GM23338 (cell line): ENCODE results near the gene SLC25A41. TPM values are rescaled to one million over a fixed set of nuclear protein-coding genes. Genes with fewer than 3 reads are reported as not detected.

Experiments used
- ATAC-seq: fragments of 200-7000 bp; cut with Tn5 transposase; 3 replicates; pipeline ENCODE4 v1.9.1; 2020
- DNase-seq: peaks from one replicate; pipeline ENCODE4 v3.0.0-alpha.2; 2015; ENCODE audit warnings: low spot score
- H2AFZ ChIP-seq: fragments of 200-600 bp; sonication (generic); 2 replicates; pipeline ENCODE4 v1.8.0; 2016; ENCODE audit warnings: antibody characterized with exemption, mild to moderate bottlenecking, moderate library complexity
- H3F3A ChIP-seq: fragments of 200-600 bp; sonication (generic); replicated peaks from 2 replicates; pipeline ENCODE4 v1.8.0; 2017; ENCODE audit warnings: antibody characterized with exemption, mixed run types, low read depth
- H3K27ac ChIP-seq: fragments of 200-600 bp; sonication (generic); 2 replicates; pipeline ENCODE4 v1.6.1; 2016; ENCODE audit warnings: low read depth
- H3K27me3 ChIP-seq: fragments of 200-600 bp; sonication (generic); 2 replicates; pipeline ENCODE4 v1.8.0; 2016; ENCODE audit warnings: mild to moderate bottlenecking, mixed run types, moderate library complexity; ENCODE audit not compliant: insufficient read depth
- H3K36me3 ChIP-seq: fragments of 200-600 bp; sonication (generic); 2 replicates; pipeline ENCODE4 v1.8.0; 2016; ENCODE audit warnings: mild to moderate bottlenecking; ENCODE audit not compliant: insufficient read depth
- H3K4me1 ChIP-seq: fragments of 200-600 bp; sonication (generic); 2 replicates; pipeline ENCODE4 v1.8.0; 2016; ENCODE audit warnings: mild to moderate bottlenecking, moderate library complexity; ENCODE audit not compliant: insufficient read depth
- H3K4me2 ChIP-seq: fragments of 200-600 bp; sonication (generic); 2 replicates; pipeline ENCODE4 v1.7.1; 2017; ENCODE audit warnings: mixed run types
- H3K4me3 ChIP-seq: fragments of 200-600 bp; sonication (generic); 2 replicates; pipeline ENCODE4 v1.6.1; 2016; ENCODE audit warnings: mixed run types
- H3K79me2 ChIP-seq: fragments of 200-600 bp; sonication (generic); replicated peaks from 2 replicates; pipeline ENCODE4 v1.8.0; 2017; ENCODE audit warnings: mild to moderate bottlenecking; ENCODE audit not compliant: insufficient read depth
- H3K9me2 ChIP-seq: fragments of 200-600 bp; sonication (generic); 2 replicates; pipeline ENCODE4 v1.8.0; 2017; ENCODE audit not compliant: insufficient read depth
- H4K20me1 ChIP-seq: fragments of 200-600 bp; sonication (generic); replicated peaks from 2 replicates; pipeline ENCODE4 v1.8.0; 2017; ENCODE audit warnings: mild to moderate bottlenecking; ENCODE audit not compliant: insufficient read depth
- H3K27ac Mint-ChIP-seq: 2 replicates; pipeline ENCODE4 v1.8.0; 2020; ENCODE audit warnings: inconsistent platforms, mild to moderate bottlenecking, moderate library complexity, mixed read lengths
- H3K27me3 Mint-ChIP-seq: 3 replicates; pipeline ENCODE4 v1.8.0; 2022; ENCODE audit warnings: low read depth, mild to moderate bottlenecking, moderate library complexity, mixed read lengths, inconsistent platforms; ENCODE audit not compliant: insufficient read depth, poor library complexity
- H3K36me3 Mint-ChIP-seq: 3 replicates; pipeline ENCODE4 v1.8.0; 2021; ENCODE audit warnings: low read depth, mild to moderate bottlenecking, inconsistent platforms, moderate library complexity, mixed read lengths
- H3K4me1 Mint-ChIP-seq: 3 replicates; pipeline ENCODE4 v1.8.0; 2020; ENCODE audit warnings: mild to moderate bottlenecking, inconsistent platforms, mixed read lengths
- H3K4me3 Mint-ChIP-seq: 3 replicates; pipeline ENCODE4 v1.8.0; 2021; ENCODE audit warnings: moderate library complexity, mild to moderate bottlenecking, inconsistent platforms, mixed read lengths
- H3K9me3 Mint-ChIP-seq: 3 replicates; pipeline ENCODE4 v1.8.0; 2020; ENCODE audit warnings: moderate library complexity, mild to moderate bottlenecking, inconsistent platforms, mixed read lengths
- CREB1 ChIP-seq: fragments of 250-450 bp; sonication (Bioruptor Pico); IDR thresholded peaks from 2 replicates; pipeline ENCODE4 v1.5.0; 2020; ENCODE audit warnings: low read depth, mild to moderate bottlenecking, moderate library complexity
- ETS1 ChIP-seq: IDR thresholded peaks from 2 replicates; pipeline ENCODE4 v1.6.1; 2016; ENCODE audit warnings: antibody characterized with exemption
- EZH2 ChIP-seq: fragments of 200-600 bp; sonication (generic); IDR thresholded peaks from one replicate; pipeline ENCODE4 v1.8.0; 2017; ENCODE audit warnings: antibody characterized with exemption, mild to moderate bottlenecking, low read depth; ENCODE audit not compliant: unreplicated experiment
- EZH2phosphoT487 ChIP-seq: fragments of 200-600 bp; sonication (generic); IDR thresholded peaks from one replicate; pipeline ENCODE4 v1.8.1; 2018; ENCODE audit warnings: antibody characterized with exemption; ENCODE audit not compliant: unreplicated experiment
- JUNB ChIP-seq: IDR thresholded peaks from one replicate; pipeline ENCODE4 v1.6.1; 2016; ENCODE audit warnings: antibody characterized with exemption; ENCODE audit not compliant: unreplicated experiment
- NANOG ChIP-seq: IDR thresholded peaks from 2 replicates; pipeline ENCODE4 v1.6.1; 2016; ENCODE audit warnings: antibody characterized with exemption, borderline replicate concordance
- POLR2AphosphoS5 ChIP-seq: IDR thresholded peaks from 2 replicates; pipeline ENCODE4 v1.6.1; 2016; ENCODE audit warnings: antibody characterized with exemption, low read depth
- REST ChIP-seq: IDR thresholded peaks from one replicate; pipeline ENCODE4 v1.6.1; 2018; ENCODE audit warnings: antibody characterized with exemption; ENCODE audit not compliant: unreplicated experiment
- STAT1 ChIP-seq: IDR thresholded peaks from one replicate; pipeline ENCODE4 v1.6.1; 2016; ENCODE audit warnings: antibody characterized with exemption; ENCODE audit not compliant: unreplicated experiment
- ZNF114 ChIP-seq: fragments of 250-450 bp; sonication (Bioruptor Pico); IDR thresholded peaks from 2 replicates; pipeline ENCODE4 v1.5.0; 2020; ENCODE audit warnings: mild to moderate bottlenecking, moderate library complexity
- ZNF331 ChIP-seq: fragments of 250-450 bp; sonication (Bioruptor Pico); IDR thresholded peaks from 2 replicates; pipeline ENCODE4 v1.5.0; 2020; ENCODE audit warnings: low read depth, mild to moderate bottlenecking, moderate library complexity
- polyA plus RNA-seq: library from polyadenylated mRNA; unstranded; fragments of >200 nt; fragmentation: Nextera tagmentation; extraction: Ambion mirVana; gene quantifications from 2 replicates; pipeline ENCODE4 v1.2.1, GENCODE V29; 2016
- total RNA-seq: library from RNA; depleted of rRNA; stranded (reverse); fragments of >200 nt; shearing (Covaris generic); gene quantifications from 2 replicates; pipeline ENCODE4 v1.2.3, GENCODE V29; 2014
- TF ChIP-seq, protein P1 (sequence below), 2 experiments: fragments of 200-600 bp in 1 of 2; sonication (generic) in 1 of 2; conservative IDR thresholded peaks; 2 replicates each; pipeline versions ENCODE4 v1.5.1 to v1.6.1; 2016 to 2017; ENCODE audit warnings: antibody characterized with exemption in 2 of 2, low read depth in 2 of 2, mild to moderate bottlenecking in 2 of 2, moderate library complexity in 1 of 2
- TF ChIP-seq, protein P2 (sequence below): fragments of 250-450 bp; sonication (Bioruptor Pico); IDR thresholded peaks from 2 replicates; pipeline ENCODE4 v1.5.0; 2020; ENCODE audit warnings: mild to moderate bottlenecking, moderate library complexity

Gene SLC25A41
- total and polyA plus RNA-seq, 2 experiments from 2014 or later, result 0.24 to 0.35 TPM

DNA sequence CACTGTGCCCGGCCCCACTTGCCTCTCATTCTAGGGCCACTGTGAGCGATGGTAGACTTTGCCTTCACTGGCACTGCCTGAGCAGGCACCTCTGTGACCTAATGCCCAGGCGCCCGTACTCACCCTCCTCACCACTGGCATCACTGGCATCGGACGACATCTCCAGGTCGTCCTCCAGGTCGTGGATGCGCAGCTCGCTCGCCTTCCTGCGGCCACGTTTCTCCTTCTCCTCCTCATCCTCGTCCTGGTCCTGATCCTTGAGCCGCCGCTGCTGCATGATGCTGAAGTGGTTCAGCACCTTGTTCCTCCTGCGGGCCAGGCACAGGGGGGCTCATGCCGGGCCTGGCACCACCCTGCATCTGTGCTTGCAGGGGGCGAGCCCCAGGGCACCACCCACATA is 50.4 kb downstream of the SLC25A41 start:
- H3K4me3 ChIP-seq, result no peak overlapping the region
- no peaks in the 10 kb centered on the region for H3K9me2 ChIP-seq
- H3F3A ChIP-seq, result no peaks in the 10 kb centered on the region
- H3K4me1 ChIP-seq, result no peaks in the 10 kb centered on the region
- Mint-ChIP-seq H3K27me3 (peaks cover 7% of the 10 kb centered on the region), H3K4me3 (no peak overlapping the region), H3K4me1 (0 out of 3 replicates have a peak, but pooled peaks cover 5% of the 10 kb centered on the region), H3K9me3 (peaks cover 3% of the 10 kb centered on the region), H3K27ac (no peak overlapping the region), H3K36me3 (peaks cover 87% of the 10 kb centered on the region)
- peaks cover 15% of the 10 kb centered on the region for H3K36me3 ChIP-seq
- no peak overlapping the region for H2AFZ ChIP-seq
- TF ChIP-seq CREB1, result no peak
- TF ChIP-seq ETS1, result no peak
- no peak for TF ChIP-seq STAT1
- TF ChIP-seq ZNF114 (CRISPR knock-in tag), result no peak
- TF ChIP-seq REST, result no peak
- TF ChIP-seq, protein P1, sequence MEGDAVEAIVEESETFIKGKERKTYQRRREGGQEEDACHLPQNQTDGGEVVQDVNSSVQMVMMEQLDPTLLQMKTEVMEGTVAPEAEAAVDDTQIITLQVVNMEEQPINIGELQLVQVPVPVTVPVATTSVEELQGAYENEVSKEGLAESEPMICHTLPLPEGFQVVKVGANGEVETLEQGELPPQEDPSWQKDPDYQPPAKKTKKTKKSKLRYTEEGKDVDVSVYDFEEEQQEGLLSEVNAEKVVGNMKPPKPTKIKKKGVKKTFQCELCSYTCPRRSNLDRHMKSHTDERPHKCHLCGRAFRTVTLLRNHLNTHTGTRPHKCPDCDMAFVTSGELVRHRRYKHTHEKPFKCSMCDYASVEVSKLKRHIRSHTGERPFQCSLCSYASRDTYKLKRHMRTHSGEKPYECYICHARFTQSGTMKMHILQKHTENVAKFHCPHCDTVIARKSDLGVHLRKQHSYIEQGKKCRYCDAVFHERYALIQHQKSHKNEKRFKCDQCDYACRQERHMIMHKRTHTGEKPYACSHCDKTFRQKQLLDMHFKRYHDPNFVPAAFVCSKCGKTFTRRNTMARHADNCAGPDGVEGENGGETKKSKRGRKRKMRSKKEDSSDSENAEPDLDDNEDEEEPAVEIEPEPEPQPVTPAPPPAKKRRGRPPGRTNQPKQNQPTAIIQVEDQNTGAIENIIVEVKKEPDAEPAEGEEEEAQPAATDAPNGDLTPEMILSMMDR (conservative IDR thresholded peaks at IDR 0.05; ENCODE audit: low read depth in 2 of 2), result no peak
- no peak for TF ChIP-seq EZH2
- TF ChIP-seq EZH2phosphoT487, result no peak
- TF ChIP-seq NANOG, result no peak
- no peak for TF ChIP-seq POLR2AphosphoS5
- TF ChIP-seq ZNF331, result no peak
- TF ChIP-seq JUNB, result no peak
- TF ChIP-seq, protein P2, sequence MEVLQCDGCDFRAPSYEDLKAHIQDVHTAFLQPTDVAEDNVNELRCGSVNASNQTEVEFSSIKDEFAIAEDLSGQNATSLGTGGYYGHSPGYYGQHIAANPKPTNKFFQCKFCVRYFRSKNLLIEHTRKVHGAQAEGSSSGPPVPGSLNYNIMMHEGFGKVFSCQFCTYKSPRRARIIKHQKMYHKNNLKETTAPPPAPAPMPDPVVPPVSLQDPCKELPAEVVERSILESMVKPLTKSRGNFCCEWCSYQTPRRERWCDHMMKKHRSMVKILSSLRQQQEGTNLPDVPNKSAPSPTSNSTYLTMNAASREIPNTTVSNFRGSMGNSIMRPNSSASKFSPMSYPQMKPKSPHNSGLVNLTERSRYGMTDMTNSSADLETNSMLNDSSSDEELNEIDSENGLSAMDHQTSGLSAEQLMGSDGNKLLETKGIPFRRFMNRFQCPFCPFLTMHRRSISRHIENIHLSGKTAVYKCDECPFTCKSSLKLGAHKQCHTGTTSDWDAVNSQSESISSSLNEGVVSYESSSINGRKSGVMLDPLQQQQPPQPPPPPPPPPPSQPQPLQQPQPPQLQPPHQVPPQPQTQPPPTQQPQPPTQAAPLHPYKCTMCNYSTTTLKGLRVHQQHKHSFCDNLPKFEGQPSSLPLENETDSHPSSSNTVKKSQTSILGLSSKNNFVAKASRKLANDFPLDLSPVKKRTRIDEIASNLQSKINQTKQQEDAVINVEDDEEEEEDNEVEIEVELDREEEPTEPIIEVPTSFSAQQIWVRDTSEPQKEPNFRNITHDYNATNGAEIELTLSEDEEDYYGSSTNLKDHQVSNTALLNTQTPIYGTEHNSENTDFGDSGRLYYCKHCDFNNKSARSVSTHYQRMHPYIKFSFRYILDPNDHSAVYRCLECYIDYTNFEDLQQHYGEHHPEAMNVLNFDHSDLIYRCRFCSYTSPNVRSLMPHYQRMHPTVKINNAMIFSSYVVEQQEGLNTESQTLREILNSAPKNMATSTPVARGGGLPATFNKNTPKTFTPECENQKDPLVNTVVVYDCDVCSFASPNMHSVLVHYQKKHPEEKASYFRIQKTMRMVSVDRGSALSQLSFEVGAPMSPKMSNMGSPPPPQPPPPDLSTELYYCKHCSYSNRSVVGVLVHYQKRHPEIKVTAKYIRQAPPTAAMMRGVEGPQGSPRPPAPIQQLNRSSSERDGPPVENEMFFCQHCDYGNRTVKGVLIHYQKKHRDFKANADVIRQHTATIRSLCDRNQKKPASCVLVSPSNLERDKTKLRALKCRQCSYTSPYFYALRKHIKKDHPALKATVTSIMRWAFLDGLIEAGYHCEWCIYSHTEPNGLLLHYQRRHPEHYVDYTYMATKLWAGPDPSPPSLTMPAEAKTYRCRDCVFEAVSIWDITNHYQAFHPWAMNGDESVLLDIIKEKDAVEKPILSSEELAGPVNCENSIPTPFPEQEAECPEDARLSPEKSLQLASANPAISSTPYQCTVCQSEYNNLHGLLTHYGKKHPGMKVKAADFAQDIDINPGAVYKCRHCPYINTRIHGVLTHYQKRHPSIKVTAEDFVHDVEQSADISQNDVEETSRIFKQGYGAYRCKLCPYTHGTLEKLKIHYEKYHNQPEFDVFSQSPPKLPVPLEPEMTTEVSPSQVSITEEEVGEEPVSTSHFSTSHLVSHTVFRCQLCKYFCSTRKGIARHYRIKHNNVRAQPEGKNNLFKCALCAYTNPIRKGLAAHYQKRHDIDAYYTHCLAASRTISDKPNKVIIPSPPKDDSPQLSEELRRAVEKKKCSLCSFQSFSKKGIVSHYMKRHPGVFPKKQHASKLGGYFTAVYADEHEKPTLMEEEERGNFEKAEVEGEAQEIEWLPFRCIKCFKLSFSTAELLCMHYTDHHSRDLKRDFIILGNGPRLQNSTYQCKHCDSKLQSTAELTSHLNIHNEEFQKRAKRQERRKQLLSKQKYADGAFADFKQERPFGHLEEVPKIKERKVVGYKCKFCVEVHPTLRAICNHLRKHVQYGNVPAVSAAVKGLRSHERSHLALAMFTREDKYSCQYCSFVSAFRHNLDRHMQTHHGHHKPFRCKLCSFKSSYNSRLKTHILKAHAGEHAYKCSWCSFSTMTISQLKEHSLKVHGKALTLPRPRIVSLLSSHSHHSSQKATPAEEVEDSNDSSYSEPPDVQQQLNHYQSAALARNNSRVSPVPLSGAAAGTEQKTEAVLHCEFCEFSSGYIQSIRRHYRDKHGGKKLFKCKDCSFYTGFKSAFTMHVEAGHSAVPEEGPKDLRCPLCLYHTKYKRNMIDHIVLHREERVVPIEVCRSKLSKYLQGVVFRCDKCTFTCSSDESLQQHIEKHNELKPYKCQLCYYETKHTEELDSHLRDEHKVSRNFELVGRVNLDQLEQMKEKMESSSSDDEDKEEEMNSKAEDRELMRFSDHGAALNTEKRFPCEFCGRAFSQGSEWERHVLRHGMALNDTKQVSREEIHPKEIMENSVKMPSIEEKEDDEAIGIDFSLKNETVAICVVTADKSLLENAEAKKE (CRISPR knock-in tag), result no peak
- H4K20me1 ChIP-seq, result peaks cover 3% of the 10 kb centered on the region; the same call in 1 of the 2 replicates
- H3K79me2 ChIP-seq, result no peaks in the 10 kb centered on the region
- no peak overlapping the region for H3K4me2 ChIP-seq
- H3K27me3 ChIP-seq, result no peaks in the 10 kb centered on the region
- DNase-seq (no peak), ATAC-seq (no peak)
- H3K27ac ChIP-seq, result no peak overlapping the region
